HG03342 (cell line): ENCODE data around the gene XRCC4.

ENCODE experiments used
- ATAC-seq: cut with Tn5 transposase; IDR thresholded peaks from one replicate; pipeline ENCODE4 v1.9.1; 2021; ENCODE audit warnings: mild to moderate bottlenecking, moderate library complexity; ENCODE audit not compliant: unreplicated experiment

The XRCC4 gene

DNA sequence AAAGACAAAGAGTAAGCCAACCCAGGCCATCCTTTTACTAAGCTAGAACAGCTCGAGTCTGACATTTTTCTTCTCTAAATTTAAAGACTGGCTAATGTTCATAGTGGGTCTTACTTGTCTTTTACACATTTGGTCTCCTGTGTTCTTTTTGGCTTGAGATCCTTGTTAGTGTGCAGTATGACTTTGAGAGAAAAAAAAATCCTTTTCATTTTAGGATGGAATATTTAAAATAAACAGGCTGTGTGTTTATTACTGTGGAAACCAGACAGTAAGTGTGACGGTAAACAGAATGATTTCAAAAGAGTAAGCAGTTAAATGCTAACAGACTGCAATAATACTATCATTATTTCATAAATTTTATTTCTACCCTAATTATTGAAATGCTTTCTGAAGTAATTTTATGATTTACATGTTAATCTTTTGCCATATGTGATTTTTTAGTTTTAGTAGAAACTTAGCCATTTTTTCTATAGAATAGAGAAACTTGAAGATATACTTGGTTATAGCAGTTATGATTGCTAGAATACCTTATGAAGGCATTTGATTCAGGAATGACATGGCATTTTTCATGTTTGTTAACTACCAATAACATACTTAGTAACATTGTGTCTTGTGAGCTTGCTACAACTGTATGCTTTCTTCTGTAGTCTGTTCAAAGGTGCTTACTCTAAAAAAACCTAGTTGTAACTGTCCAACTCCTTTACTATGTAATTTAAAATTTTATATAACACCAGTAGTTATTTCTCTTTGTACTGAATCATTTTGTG lies 92.4 kb downstream of the XRCC4 start:
- no peak for ATAC-seq

DNA sequence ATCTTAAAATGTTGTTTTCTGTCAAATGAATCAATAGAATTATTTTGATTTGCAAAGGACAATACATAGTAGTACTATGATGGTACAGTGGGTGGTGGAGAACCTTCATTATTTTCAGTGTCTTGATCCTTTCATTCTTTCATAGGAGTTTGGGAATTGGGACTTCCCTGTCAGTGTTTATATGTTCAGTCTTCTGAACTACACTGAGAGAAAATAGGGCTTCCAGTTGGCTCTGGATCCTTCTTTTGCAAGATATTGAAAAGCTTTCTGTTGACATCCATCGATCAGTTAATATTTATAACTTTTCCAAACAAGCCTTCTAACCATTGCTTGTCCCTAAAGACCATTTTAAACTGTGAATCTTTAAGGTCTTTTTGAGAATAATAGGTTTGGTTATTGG lies 94.7 kb downstream of the XRCC4 start:
- ATAC-seq = no peak

DNA sequence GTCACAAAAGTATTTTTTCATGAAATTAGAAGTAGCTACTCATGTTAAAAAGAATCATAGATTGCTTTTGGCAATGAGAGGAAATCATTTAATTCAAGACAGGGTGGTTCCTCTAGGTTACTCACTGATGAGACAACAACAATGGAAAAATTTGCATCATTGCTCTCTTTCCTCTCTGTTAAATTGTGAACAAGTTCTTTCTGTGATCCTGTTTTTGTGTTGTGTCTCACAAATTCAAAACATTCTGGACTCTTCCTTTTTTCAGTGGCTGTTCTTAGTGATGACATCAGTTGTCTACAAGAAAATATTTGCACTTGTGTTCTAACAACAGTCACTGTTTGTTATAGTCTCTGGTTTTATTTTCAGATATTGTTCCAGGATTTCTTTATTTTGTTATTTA lies 95.3 kb downstream of the XRCC4 start:
- no peak for ATAC-seq

DNA sequence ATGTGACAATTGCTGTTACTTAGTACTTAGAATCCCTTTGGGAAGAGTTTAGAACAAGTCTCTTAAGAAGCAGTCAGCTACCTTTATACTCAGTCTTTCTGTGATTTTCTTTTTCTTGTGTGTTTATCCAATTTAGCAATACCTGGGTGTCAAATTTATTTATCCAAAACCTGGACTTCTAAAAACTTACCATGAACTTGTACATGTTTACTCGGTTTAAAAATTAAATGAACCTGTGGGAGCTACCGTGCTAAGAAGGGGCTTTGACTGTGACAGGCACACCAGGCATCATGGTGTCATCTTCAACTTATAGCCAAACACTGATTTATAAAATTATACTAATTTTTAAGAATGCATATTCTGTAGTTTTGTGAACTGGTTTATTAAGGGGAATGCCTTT lies 96.5 kb downstream of the XRCC4 start:
- ATAC-seq = no peak

DNA sequence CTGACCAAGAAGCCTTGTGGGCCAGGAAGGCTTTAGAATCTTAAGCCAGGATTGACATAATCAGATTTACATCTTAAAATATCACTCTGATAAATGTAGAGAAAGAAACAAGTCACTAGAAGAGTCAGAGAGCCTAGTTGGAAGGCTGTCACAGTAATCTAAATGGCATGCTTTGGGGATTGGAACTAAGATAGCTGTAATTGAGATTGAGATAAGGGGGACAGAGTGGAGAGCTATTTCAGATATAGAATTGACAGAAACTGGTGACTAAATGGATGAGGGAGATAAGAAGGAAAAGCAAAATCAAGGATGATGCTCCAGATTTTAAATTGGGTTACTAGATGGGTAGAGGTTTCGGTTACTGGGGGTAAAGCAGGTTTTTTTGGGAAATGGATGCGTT lies 100.5 kb downstream of the XRCC4 start:
- no peak for ATAC-seq

DNA sequence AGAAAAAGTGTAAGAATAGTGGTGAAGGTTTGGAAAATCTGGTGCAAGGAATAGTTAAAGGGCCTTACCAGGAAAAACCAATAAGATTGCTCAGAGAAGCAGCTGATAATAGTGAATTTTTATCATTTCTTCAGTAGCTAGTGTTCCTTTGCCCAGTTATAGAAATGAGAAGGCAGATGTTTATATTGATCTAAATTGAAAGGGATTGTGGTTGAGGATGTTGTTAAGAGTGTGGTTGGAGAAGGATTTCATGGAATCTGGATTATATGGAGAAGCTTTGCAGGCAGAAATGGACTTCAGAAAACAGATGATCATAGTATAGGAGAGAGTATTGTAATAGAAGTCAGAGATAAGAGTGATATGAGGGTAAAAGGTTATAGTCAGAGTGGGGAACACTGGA lies 102.6 kb downstream of the XRCC4 start:
- no peak for ATAC-seq

DNA sequence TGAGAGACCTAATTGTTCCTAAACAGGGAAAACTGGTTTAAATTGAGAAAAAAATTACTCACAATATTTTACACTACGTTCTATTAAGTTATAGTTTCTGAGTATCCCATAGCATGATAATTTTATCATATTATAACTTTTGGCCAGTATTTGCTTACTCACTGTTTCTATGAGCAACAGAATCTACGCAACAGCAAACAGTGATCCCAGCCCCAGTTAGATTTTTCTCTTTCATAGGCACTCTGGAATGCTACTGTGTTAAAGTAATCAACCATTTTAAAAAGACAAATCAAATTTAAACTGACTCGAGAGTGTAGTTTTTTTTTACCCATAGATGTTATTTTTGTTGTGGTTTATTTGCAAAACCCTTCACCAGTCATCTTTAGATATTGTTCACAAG lies 107.2 kb downstream of the XRCC4 start:
- ATAC-seq = no peak

DNA sequence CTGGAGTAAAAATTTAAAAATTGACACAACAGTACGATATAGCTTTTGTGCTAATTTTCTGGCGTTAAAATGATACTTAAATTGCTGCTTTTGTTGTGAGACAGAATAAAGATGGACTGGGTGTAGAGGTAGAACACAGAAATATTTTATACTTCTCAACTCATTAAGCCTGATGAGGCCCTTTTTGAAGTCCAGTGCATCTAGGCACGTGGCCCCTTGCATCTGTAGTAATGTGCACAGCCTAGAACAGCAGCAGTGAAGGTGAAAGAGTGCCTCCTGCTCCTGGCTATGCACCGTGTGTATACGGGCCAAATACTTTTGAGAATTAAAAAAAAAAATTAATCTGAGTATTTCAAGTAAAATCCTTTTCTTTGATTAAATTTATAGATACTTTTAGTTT lies 115.6 kb downstream of the XRCC4 start:
- ATAC-seq = no peak

DNA sequence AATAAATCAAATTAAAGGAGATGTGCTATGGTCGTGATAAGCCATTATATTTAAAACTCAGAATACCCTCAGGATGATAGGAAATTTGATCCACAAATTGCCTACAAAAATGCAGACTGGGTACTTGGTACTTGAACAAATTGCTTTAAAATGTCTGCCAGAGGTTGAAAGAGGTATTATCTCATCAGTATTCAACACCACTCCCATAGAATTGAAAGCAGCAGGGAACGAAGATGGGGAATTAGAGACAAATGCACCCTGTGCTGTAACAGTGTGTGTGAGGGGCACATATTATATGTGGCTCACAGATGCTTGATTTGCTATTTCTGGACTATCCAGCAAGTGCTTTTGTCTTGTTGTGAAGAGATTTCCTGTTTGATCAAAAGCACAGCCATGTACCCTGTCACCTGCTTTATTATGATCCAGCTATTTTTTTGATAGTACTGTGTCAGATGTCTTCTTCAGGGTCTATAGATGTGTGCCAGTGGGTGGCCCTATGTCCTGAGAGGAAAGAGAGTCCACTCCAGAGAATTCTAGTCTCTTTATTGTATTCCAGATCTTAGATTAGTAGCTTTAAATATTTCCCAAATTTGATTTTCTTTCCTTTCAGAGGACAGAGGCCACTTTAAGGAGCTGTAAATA lies 120.1 kb downstream of the XRCC4 start:
- no peak for ATAC-seq

DNA sequence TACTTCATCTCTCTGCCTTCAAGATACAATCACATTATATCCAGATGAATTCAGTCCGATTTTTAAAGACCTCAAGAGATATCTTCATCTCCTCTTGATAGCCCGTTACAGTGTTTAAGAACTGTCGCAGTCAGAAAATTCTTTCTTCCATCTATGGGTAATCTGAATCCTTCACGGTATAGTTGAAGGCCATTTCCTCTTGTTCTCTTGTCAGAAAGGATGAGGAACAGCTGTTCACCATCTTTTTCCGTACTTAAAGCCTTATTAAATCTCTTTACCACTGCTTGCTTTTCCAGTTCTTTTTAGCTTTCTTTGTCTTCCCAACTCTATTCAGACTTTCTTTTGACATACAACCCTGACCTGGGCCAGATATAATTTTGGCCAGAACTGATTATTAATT lies 121.8 kb downstream of the XRCC4 start:
- ATAC-seq = no peak

DNA sequence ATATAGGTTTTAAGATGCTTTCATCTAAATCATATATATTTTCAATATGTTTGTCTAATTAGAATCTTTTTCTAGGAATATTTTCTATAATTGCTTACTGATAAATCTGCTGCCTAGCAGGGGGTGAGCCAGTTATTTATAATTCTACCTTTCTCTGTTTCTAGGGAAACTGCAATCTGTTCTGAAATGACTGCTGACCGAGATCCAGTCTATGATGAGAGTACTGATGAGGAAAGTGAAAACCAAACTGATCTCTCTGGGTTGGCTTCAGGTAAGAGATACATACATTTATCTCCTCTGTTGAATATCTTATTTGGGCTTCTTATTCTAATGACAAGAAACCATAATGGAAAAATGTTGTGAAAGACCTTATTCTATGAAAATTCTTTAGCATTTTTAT lies 127.3 kb downstream of the XRCC4 start:
- ATAC-seq = no peak

DNA sequence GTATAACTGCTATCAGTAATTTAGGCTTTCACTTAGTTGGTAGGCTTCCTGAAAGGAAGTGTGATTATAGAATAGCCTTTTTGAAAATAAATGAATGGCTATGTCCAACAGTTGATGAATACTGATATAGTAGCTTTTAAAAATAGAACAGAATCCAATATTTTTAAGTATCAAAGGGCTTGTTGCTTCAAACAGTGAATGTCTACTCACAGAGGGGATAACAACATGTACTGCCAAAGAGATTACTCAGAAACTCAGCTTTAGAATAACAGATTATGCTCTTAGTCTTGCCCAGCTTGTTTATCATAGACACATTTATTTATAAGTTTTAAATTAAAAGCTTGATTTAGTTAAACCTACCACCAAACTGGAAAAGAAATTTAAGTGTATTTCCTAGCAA lies 132.6 kb downstream of the XRCC4 start:
- no peak for ATAC-seq

DNA sequence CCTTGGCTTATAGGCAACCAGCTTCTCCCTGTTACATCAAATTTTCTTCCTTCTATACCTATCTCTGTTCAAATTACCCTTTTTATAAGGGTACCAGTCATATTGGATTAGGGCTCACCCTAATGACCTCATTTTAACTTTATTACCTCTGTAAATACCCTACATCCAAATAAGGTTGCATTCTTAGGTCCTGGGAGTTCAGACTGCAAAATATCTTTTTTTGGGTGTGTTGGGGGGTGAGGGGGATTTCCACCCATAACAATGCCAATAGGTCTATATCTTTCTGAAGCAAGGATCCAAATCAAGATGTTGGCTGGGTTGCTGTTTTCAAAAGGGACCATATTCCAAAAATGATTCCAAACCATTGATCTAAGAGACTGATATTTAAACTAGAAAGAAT lies 141.7 kb downstream of the XRCC4 start:
- no peak for ATAC-seq

DNA sequence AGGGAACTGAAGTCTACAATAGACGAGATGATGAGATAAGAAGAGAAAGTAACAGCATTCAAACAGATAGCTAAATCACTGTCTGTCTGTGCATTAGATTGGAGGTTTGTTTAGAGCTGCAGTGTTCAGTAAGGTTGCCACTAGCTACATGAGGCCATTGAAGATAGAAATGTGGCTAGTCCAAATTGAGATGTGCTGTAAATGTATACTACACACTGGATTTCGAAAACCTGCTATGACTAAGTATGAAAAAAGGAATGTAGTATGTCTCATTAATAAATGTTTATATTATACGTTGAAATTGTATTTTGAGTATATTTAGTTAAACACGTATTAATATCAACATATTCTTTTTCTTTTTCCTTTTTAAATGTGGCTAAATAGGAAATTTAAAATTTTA lies 142.1 kb downstream of the XRCC4 start:
- ATAC-seq = no peak

DNA sequence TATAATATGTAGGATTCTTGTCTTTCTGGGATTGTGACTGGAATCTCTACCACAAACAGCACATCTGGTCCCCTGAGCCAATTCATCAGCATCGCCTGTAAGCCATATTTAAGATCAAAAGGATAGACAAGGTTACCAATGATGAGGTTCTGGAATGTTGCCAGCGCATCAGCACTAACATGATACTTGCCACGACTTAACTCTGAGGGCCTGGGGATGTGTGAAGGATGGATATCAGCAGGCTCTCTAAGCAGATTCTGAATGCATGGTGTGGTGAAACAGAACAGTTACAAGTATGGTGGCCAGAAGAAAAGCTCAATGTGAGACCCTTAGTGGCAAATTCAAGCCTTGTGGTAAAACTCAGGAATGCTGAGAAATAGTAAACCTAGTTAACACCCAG lies 143.0 kb downstream of the XRCC4 start:
- no peak for ATAC-seq

DNA sequence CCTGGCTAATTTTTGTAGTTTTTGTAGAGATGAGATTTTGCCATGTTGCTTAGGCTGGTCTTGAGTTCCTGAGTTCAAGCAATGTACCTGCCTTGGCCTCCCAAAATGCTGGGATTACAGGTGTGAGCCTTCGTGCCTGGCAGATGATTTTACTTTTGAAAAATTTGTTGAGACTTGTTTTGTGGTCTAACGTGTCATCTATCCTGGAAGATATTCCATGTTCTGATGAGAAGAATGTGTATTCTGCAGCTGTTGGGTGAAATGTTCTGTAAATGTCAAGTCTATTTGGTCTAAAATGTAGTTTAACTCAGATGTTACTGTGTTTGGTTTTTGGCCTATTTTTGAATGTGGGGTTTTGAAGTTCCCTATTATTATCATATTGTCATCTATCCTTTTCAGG lies 145.6 kb downstream of the XRCC4 start:
- ATAC-seq = no peak

DNA sequence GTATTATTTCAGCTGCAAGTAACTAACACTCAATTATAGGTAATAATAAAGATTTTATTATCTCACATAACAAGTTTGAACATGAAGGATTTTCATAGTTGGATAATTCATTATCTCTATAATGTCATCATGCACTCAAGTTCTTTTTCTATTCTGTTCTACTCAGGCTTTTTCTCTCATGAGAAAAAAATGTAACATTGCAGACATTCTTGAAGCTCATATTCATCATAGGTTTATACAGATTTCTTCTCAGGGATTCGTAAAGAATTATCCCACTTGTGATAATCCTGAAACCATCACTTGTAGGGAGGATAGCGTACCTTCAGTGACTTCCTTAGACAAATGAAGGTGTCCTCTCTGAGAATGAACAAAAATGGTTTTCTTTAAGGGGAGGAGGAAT lies 150.3 kb downstream of the XRCC4 start:
- ATAC-seq = no peak

DNA sequence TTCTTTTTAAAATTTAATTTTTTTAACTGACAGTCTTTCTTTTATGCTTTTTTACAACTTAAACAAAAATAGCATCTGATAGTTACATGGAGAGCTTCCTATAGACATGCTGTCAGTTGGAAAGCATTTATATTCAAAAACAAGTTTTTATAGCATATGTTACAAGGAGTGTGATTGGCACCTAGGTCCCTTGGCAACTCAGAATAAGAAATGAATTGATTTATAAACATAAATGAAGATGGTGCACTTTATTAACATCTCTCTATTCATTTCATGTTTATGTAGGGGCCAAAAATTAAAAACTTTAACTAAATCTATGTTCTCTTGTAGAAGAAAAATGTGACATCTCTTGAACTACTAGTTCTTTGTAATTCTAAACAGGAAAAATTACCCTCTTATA lies 153.2 kb downstream of the XRCC4 start:
- no peak for ATAC-seq

DNA sequence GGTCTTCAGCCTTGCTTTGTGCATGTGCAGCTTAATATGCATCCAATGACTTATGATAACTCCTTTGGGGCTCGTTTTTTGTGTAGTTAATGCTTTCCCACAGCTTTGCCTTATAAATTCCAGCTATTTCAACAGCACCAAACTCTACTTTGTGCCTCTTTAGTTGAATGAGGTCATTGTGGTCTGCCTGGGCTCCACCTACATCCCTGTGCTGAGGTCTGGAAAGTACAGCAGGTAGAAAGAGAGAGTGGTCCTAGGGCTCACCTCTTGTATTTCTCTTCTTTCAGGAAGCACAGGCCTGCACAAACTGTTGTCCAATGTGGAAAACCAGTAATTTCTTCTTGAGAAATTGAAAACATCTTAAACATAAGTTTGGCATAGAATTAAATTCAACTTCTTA lies 167.2 kb downstream of the XRCC4 start:
- no peak for ATAC-seq

DNA sequence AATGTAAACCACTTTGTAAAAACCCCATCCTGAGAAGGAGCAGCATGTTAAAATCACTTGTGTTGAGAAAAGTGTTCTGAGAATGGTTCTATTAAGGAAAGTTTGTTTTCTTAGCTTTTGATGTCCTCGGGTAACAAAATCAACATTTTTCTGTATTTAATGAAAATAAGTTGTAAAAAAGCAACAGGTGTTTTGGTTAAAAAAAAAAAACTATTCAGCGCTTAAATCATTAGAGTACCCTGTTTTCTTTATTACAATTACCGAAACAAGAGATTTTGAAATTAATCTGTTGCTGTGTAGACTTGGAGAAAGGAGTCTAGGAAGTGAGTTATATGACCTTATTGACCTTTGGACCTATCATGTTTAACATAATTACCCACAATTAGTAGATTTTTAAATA lies 167.7 kb downstream of the XRCC4 start:
- ATAC-seq = no peak

DNA sequence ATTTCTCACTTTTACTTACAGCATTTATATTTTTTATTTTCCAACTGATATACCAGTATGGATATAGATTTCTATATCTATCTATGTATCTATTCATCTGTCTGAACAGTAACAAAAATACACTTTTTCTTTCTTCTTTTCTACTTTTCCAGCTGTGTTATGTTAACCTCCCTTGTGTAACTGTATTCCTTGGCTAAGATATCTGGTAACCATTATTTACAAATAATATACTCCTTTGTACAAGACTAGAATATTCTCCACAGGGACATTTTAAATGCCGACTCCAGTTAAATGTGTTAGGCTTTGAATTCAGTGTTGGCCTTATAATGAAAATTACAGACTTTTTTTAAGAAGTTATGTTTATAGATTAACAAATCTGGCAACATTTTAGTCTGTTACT lies 168.7 kb downstream of the XRCC4 start:
- no peak for ATAC-seq

DNA sequence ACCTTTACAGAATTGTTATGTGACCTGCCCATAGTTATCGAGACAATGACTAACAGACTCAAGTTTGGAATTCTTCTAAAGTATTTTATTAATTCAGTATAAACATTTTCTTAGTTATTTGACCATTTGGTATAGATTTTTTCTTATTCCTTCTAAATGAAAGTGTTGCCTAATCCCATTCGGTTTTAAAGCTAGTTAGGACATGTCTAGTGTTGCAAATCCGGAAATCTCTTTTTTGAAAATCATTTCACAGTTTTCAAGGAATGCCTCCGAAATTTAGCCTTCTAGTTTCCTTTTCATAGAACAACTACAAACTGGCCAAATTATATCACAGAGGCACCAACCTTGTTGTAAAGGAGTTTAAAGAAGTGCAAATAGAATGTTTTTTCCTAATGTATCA lies 171.8 kb downstream of the XRCC4 start:
- no peak for ATAC-seq

DNA sequence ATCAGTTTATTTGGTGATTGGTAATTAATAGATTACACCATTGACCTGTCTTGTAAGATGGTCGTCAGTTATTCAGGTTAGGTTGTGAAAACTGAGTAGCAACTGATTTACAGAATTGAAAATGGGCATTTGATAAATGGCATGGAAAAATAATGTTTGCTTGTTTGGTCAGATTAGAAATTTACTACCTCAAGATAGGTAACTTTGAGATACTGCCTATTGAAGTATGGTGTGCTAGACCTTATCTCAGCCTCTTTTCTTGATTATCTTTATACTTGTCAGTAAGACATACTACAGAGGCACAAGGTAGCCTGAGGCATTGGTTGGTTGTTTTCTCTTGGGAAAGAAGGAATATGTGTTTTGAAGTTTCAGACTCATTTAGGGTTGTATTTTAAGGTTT lies 174.5 kb downstream of the XRCC4 start:
- ATAC-seq = no peak
